GM12878 (cell line): ENCODE data around the gene PPIG. TPM values are rescaled to one million over a fixed set of nuclear protein-coding genes. Genes with fewer than 3 reads are reported as not detected.

Experiments
- ATAC-seq: fragments of 200-7000 bp; cut with Tn5 transposase; 3 replicates; pipeline ENCODE4 v1.9.1; 2020; ENCODE audit warnings: mild to moderate bottlenecking, moderate library complexity
- BruUV-seq: library from RNA; stranded (reverse); fragments of 400-500 nt; replicated peaks from 2 replicates; lab custom pipeline; 2021; lab: Mats Ljungman, UMichigan
- CTCF ChIA-PET: fragments of 300-600 bp; sonication (Branson Sonifier 250); formaldehyde crosslinking; extraction: SDS; loops from one replicate; lab custom pipeline; 2021; ENCODE audit warnings: inconsistent platforms; lab: Yijun Ruan, JAX
- POLR2A ChIA-PET: fragments of 350-600 bp; formaldehyde crosslinking; extraction: SDS; loops from one replicate; lab custom pipeline; 2021; ENCODE audit warnings: inconsistent platforms; lab: Charles Lee
- RAD21 ChIA-PET: fragments of 300-600 bp; sonication (Branson Sonifier 250); formaldehyde crosslinking; loops from one replicate; lab custom pipeline; 2023; ENCODE audit warnings: antibody characterized with exemption; ENCODE audit not compliant: unreplicated experiment; lab: Charles Lee
- SMC1A ChIA-PET: fragments of 300-600 bp; sonication (Branson Sonifier 250); formaldehyde crosslinking; loops from one replicate; lab custom pipeline; 2023; ENCODE audit not compliant: unreplicated experiment, uncharacterized antibody; lab: Charles Lee
- DNase-seq: peaks from one replicate; pipeline ENCODE4 v3.0.0-alpha.2; 2011; ENCODE audit warnings: low read depth, low spot score
- FAIRE-seq: peaks from 3 replicates; lab custom pipeline; 2011; peaks lifted over from hg19 to GRCh38; lab: Jason Lieb, UNC
- H2AFZ ChIP-seq: 2 replicates; pipeline ENCODE4 v1.6.0; 2011; ENCODE audit warnings: low read depth, low read length, control low read depth; ENCODE audit not compliant: control insufficient read depth
- H3K27ac ChIP-seq: 2 replicates; pipeline ENCODE4 v1.5.1; 2011; ENCODE audit warnings: control low read depth; ENCODE audit not compliant: control insufficient read depth, insufficient read depth
- H3K27me3 ChIP-seq, 2 experiments: replicated peaks in 1 of 2; 2 replicates each; pipeline versions ENCODE4 v1.6.0 to v1.6.1; 2011; ENCODE audit warnings: low read length in 1 of 2; ENCODE audit not compliant: control insufficient read depth in 2 of 2, insufficient read depth in 2 of 2
- H3K36me3 ChIP-seq, 2 experiments: 2 replicates each; pipeline ENCODE4 v1.5.1; 2011; ENCODE audit warnings: low read length in 1 of 2; ENCODE audit not compliant: control insufficient read depth in 2 of 2, insufficient read depth in 2 of 2
- H3K4me1 ChIP-seq: 2 replicates; pipeline ENCODE4 v1.6.1; 2011; ENCODE audit warnings: mild to moderate bottlenecking, low read length, moderate library complexity, mixed read lengths; ENCODE audit not compliant: control insufficient read depth, insufficient read depth
- H3K4me2 ChIP-seq: 2 replicates; pipeline ENCODE4 v1.6.0; 2011; ENCODE audit warnings: control low read depth; ENCODE audit not compliant: control insufficient read depth, insufficient read depth
- H3K4me3 ChIP-seq: fragments of 200-600 bp; sonication (generic); 2 replicates; pipeline ENCODE4 v1.5.1; 2016
- H3K79me2 ChIP-seq: 2 replicates; pipeline ENCODE4 v1.6.0; 2011; ENCODE audit warnings: low read length; ENCODE audit not compliant: control insufficient read depth, insufficient read depth
- H3K9ac ChIP-seq: 2 replicates; pipeline ENCODE4 v1.8.0; 2011; ENCODE audit warnings: low read length, control low read depth, mixed read lengths; ENCODE audit not compliant: control insufficient read depth, insufficient read depth
- H3K9me3 ChIP-seq: replicated peaks from 3 replicates; pipeline ENCODE4 v1.5.1; 2011; ENCODE audit warnings: mild to moderate bottlenecking, low read length; ENCODE audit not compliant: control insufficient read depth, insufficient read depth
- H4K20me1 ChIP-seq: 2 replicates; pipeline ENCODE4 v1.6.0; 2011; ENCODE audit not compliant: control insufficient read depth, insufficient read depth
- ASH2L ChIP-seq: fragments of 300-600, 200-600 bp; sonication (generic); IDR thresholded peaks from 2 replicates; pipeline ENCODE4 v1.6.1; 2017; ENCODE audit warnings: low read depth, mild to moderate bottlenecking, borderline replicate concordance
- BCLAF1 ChIP-seq: fragments of 450-650 bp; IDR thresholded peaks from 2 replicates; pipeline ENCODE4 v1.6.1; 2017; ENCODE audit warnings: antibody characterized with exemption, mild to moderate bottlenecking, moderate library complexity
- CBX3 ChIP-seq: fragments of 200-600 bp; sonication (generic); IDR thresholded peaks from 2 replicates; pipeline ENCODE4 v1.6.1; 2016; ENCODE audit warnings: low read depth, borderline replicate concordance
- HSF1 ChIP-seq: fragments of 150-350 bp; IDR thresholded peaks from 2 replicates; pipeline ENCODE4 v1.6.1; 2014; ENCODE audit warnings: mild to moderate bottlenecking, low read depth, low read length
- NR2C1 ChIP-seq: fragments of 450-650 bp; IDR thresholded peaks from 2 replicates; pipeline ENCODE4 v1.6.1; 2017; ENCODE audit warnings: antibody characterized with exemption, mild to moderate bottlenecking, moderate library complexity
- POLR2A ChIP-seq: IDR thresholded peaks from 2 replicates; pipeline ENCODE4 v1.6.1; 2011; ENCODE audit warnings: low read depth, mild to moderate bottlenecking, low read length
- RELA ChIP-seq: fragments of 450-650 bp; IDR thresholded peaks from 2 replicates; pipeline ENCODE4 v1.8.0; 2014; ENCODE audit warnings: borderline replicate concordance; ENCODE audit not compliant: partially characterized antibody
- SUZ12 ChIP-seq: fragments of 200-600 bp; sonication (generic); IDR thresholded peaks from one replicate; pipeline ENCODE4 v1.6.1; 2018; ENCODE audit warnings: antibody characterized with exemption, mild to moderate bottlenecking; ENCODE audit not compliant: unreplicated experiment
- TAF1 ChIP-seq: IDR thresholded peaks from 2 replicates; pipeline ENCODE4 v1.6.1; 2011; ENCODE audit warnings: mild to moderate bottlenecking, low read depth, low read length, borderline replicate concordance
- TCF12 ChIP-seq: IDR thresholded peaks from 2 replicates; pipeline ENCODE4 v1.6.1; 2011; ENCODE audit warnings: low read depth, mild to moderate bottlenecking, low read length
- ZNF207 ChIP-seq: fragments of 450-650 bp; IDR thresholded peaks from 2 replicates; pipeline ENCODE4 v1.6.1; 2014; ENCODE audit warnings: antibody characterized with exemption, mild to moderate bottlenecking, borderline replicate concordance
- WGBS: methylation state at CpG from one replicate; pipeline ENCODE4 v1.1.6; 2016; ENCODE audit warnings: low lambda C conversion rate; ENCODE audit not compliant: insufficient replicate concordance, insufficient coverage; ENCODE audit errors: missing lambda C conversion rate; 5-methylcytosine and 5-hydroxymethylcytosine counted together
- in situ Hi-C: fragments of 300-500 bp; cut with MboI; formaldehyde crosslinking; loops from 9 replicates; pipeline ENCODE4 v1.14.3; 2018; ENCODE audit warnings: mixed read lengths
- intact Hi-C: fragments of 100-400 bp; cut with micrococcal nuclease; formaldehyde crosslinking; loops from one replicate; pipeline ENCODE4 v1.14.2; 2022; ENCODE audit not compliant: unreplicated experiment
- polyA plus RNA-seq, 11 experiments: library from polyadenylated mRNA; depleted of rRNA in 4 of 11; unstranded in 6 of 11; stranded (reverse) in 5 of 11; fragments of >200 nt; fragmentation: Nextera tagmentation in 4 of 11; fragmentation: Illumina TruSeq in 1 of 11; extraction: Ambion mirVana in 4 of 11; extraction: Trizol in 1 of 11; gene quantifications; 1 replicate in 1 of 11; 2 replicates in 10 of 11; pipeline versions ENCODE4 v1.2.1 to v1.2.3, GENCODE V29; 2011 to 2016; ENCODE audit warnings: inconsistent platforms in 2 of 11, missing spikeins in 2 of 11, low read depth in 1 of 11
- total RNA-seq, 4 experiments: library from RNA; depleted of rRNA in 3 of 4; stranded (reverse); fragments of >200 nt in 3 of 4; fragmentation: Illumina TruSeq in 1 of 4; extraction: Trizol in 1 of 4; gene quantifications; 2 replicates each; pipeline versions ENCODE4 v1.2.1 to v1.2.3, GENCODE V29; 2013 to 2021

PPIG gene
- total and polyA plus RNA-seq, 10 of the 15 experiments (the other 5 are each of a cell fraction or from before 2014, with no cell fraction given) = 22.3 to 147 (median 95.2) TPM

- H3K36me3 ChIP-seq = peaks cover 0 to 13% of the 10 kb centered on the region in 2 experiments; a peak in 1 of 4 replicates
- H3K9ac ChIP-seq = no peak overlapping the region
- POLR2A ChIA-PET = no interaction called here
- H4K20me1 ChIP-seq = no peaks in the 10 kb centered on the region
- RAD21 ChIA-PET = no interaction called here
- no TSS peak for BruUV-seq
- ATAC-seq (no peak), DNase-seq (no peak), FAIRE-seq (no peak)
- no peak overlapping the region for H3K27ac ChIP-seq
- no peak overlapping the region for H3K4me3 ChIP-seq
- H3K9me3 ChIP-seq = no peaks in the 10 kb centered on the region
- SMC1A ChIA-PET = interaction anchor here (0.9 to 2.7 kb wide), 5 partner anchors 10 to 155 kb away, joined by 3 to 7 read pairs (median 3); no protein-coding TSS in a partner anchor
- intact Hi-C loops = no loop called here
- no peak overlapping the region for H3K4me2 ChIP-seq
- H2AFZ ChIP-seq = no peak overlapping the region
- no peaks in the 10 kb centered on the region for H3K4me1 ChIP-seq
- in situ Hi-C loops = no loop called here
- no peak for TF ChIP-seq NR2C1
- no peak for TF ChIP-seq TAF1
- no peak for TF ChIP-seq CBX3
- TF ChIP-seq TCF12 = no peak
- TF ChIP-seq RELA = no peak
- TF ChIP-seq SUZ12 = no peak
- no peak for TF ChIP-seq ZNF207
- no peak for TF ChIP-seq HSF1
- no peak for TF ChIP-seq ASH2L
- TF ChIP-seq POLR2A = no peak
- TF ChIP-seq BCLAF1 = no peak
- H3K79me2 ChIP-seq = no peaks in the 10 kb centered on the region
- WGBS = 100% methylated on average over 2 of the region's 2 CpGs
- CTCF ChIA-PET = interaction anchor here (1.1 to 1.4 kb wide), 5 partner anchors 11 to 53 kb away, joined by 3 read pairs; no protein-coding TSS in a partner anchor
- no peaks in the 10 kb centered on the region for H3K27me3 ChIP-seq
Measured at GRCh38 chr2:169640104-169640503, 56.0 kb downstream of the PPIG start.
